ENCODE data around the gene CADPS.

The CADPS gene

GRCh38 chr3:62546266-62546665 lies 328.9 kb downstream of the CADPS start:
- H3K4me3 ChIP-seq (ENCODE audit: low read length), result no peak overlapping the region
- no peaks in the 10 kb centered on the region for H3K36me3 ChIP-seq (ENCODE audit: insufficient read depth, low read length)
- peaks cover 5% of the 10 kb centered on the region for H3K27me3 ChIP-seq (ENCODE audit: insufficient read depth, low read length)
- no peaks in the 10 kb centered on the region for H3K9me3 ChIP-seq (ENCODE audit: low read length)
- H3K4me1 ChIP-seq (ENCODE audit: insufficient read depth, low read length), result no peaks in the 10 kb centered on the region
- no peak overlapping the region for H2AFZ ChIP-seq (ENCODE audit: low read depth, low read length)

DNA sequence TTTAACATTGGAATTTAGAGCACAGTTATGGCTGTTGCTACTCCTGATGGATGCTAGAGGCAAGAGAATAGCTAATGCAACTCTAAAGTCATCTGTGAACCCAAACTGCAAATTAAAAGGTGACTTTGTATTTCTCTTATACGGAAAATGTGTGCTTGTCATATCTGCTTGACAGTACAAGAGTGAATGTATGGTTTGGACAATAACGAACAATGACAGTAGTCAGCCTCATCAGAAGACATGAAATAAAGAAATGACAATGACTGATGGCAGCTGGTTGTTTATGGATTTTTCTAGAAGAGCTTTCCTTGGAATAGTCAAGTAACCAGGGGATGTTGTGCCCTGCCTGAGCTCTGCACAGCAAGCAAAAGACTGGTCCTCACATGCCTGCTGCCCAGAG lies 333.0 kb downstream of the CADPS start:
- H3K9me3 ChIP-seq (ENCODE audit: low read length), result no peaks in the 10 kb centered on the region
- no peak overlapping the region for H3K4me3 ChIP-seq (ENCODE audit: low read length)
- H3K36me3 ChIP-seq (ENCODE audit: insufficient read depth, low read length), result no peaks in the 10 kb centered on the region
- no peaks in the 10 kb centered on the region for H3K4me1 ChIP-seq (ENCODE audit: insufficient read depth, low read length)
- H3K27me3 ChIP-seq (ENCODE audit: insufficient read depth, low read length), result peaks cover 16% of the 10 kb centered on the region
- no peak overlapping the region for H2AFZ ChIP-seq (ENCODE audit: low read depth, low read length)

DNA sequence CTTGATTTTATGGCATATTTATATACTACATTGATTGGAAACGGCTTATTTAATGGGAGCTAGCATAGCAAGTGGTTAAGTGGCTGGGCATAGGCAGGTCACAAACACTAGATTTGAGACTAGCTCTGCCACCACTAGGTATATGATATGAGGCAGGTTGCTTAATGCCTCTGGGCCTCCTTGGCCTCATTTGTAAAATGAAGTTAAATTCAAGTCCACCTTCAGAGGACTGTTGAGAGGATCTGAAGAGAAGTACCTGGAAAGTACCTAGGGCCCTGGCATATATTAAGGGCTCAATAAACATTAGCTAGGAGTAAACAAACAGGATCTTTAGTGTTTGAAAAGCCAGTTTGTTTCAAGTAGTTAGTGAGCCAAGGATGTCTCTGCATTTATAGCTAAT lies 335.5 kb downstream of the CADPS start:
- no peaks in the 10 kb centered on the region for H3K4me1 ChIP-seq (ENCODE audit: insufficient read depth, low read length)
- H3K4me3 ChIP-seq (ENCODE audit: low read length), result no peak overlapping the region
- no peak overlapping the region for H2AFZ ChIP-seq (ENCODE audit: low read depth, low read length)
- H3K27me3 ChIP-seq (ENCODE audit: insufficient read depth, low read length), result peaks cover 26% of the 10 kb centered on the region
- no peaks in the 10 kb centered on the region for H3K36me3 ChIP-seq (ENCODE audit: insufficient read depth, low read length)
- no peaks in the 10 kb centered on the region for H3K9me3 ChIP-seq (ENCODE audit: low read length)

- Histone ChIP-seq H3K27me3 (ENCODE audit: insufficient read depth, low read length) (peaks cover 28% of the 10 kb centered on the region), H3K4me3 (ENCODE audit: low read length) (no peak overlapping the region), H3K36me3 (ENCODE audit: insufficient read depth, low read length) (no peaks in the 10 kb centered on the region), H3K4me1 (ENCODE audit: insufficient read depth, low read length) (no peaks in the 10 kb centered on the region), H2AFZ (ENCODE audit: low read depth, low read length) (no peak overlapping the region), H3K9me3 (ENCODE audit: low read length) (no peaks in the 10 kb centered on the region)
These were observed 336.4 kb downstream of the CADPS start for GRCh38 chr3:62538691-62539356.

- no peaks in the 10 kb centered on the region for H3K4me1 ChIP-seq (ENCODE audit: insufficient read depth, low read length)
- H3K27me3 ChIP-seq (ENCODE audit: insufficient read depth, low read length), result peaks cover 24% of the 10 kb centered on the region
- H3K9me3 ChIP-seq (ENCODE audit: low read length), result no peaks in the 10 kb centered on the region
- no peaks in the 10 kb centered on the region for H3K36me3 ChIP-seq (ENCODE audit: insufficient read depth, low read length)
- no peak overlapping the region for H3K4me3 ChIP-seq (ENCODE audit: low read length)
- H2AFZ ChIP-seq (ENCODE audit: low read depth, low read length), result no peak overlapping the region
These were observed 340.9 kb downstream of the CADPS start for GRCh38 chr3:62534326-62534725.

DNA sequence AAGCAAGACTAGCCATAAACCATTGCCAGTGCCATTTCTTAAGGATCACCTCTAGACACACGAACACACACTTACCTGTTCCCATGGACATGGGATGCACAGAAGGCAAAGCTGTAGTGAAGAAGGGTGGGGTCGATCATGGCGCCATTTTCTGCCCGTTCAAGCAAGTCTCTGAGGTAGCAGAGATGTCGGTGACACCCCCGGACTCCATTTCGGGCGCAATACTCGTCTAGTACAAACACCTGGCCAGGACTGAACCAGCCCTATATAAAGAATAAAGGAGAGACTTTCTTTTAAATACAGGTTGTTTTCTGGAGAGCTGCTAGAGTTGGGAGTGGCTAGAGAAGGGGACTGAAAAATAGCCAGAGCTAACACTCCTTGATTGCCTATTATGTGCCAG lies 342.4 kb downstream of the CADPS start:
- Histone ChIP-seq H3K4me3 (ENCODE audit: low read length) (no peak overlapping the region), H3K4me1 (ENCODE audit: insufficient read depth, low read length) (no peaks in the 10 kb centered on the region), H3K36me3 (ENCODE audit: insufficient read depth, low read length) (no peaks in the 10 kb centered on the region), H2AFZ (ENCODE audit: low read depth, low read length) (no peak overlapping the region), H3K9me3 (ENCODE audit: low read length) (no peaks in the 10 kb centered on the region), H3K27me3 (ENCODE audit: insufficient read depth, low read length) (peaks cover 19% of the 10 kb centered on the region)

- Histone ChIP-seq H3K36me3 (ENCODE audit: insufficient read depth, low read length) (no peaks in the 10 kb centered on the region), H2AFZ (ENCODE audit: low read depth, low read length) (no peak overlapping the region), H3K27me3 (ENCODE audit: insufficient read depth, low read length) (peaks cover 15% of the 10 kb centered on the region), H3K4me3 (ENCODE audit: low read length) (no peak overlapping the region), H3K4me1 (ENCODE audit: insufficient read depth, low read length) (no peaks in the 10 kb centered on the region), H3K9me3 (ENCODE audit: low read length) (no peaks in the 10 kb centered on the region)
These were observed 343.2 kb downstream of the CADPS start for GRCh38 chr3:62531981-62532380.

- Histone ChIP-seq H3K4me1 (ENCODE audit: insufficient read depth, low read length) (no peaks in the 10 kb centered on the region), H2AFZ (ENCODE audit: low read depth, low read length) (no peak overlapping the region)
These were observed 343.7 kb downstream of the CADPS start for GRCh38 chr3:62531493-62531892.

DNA sequence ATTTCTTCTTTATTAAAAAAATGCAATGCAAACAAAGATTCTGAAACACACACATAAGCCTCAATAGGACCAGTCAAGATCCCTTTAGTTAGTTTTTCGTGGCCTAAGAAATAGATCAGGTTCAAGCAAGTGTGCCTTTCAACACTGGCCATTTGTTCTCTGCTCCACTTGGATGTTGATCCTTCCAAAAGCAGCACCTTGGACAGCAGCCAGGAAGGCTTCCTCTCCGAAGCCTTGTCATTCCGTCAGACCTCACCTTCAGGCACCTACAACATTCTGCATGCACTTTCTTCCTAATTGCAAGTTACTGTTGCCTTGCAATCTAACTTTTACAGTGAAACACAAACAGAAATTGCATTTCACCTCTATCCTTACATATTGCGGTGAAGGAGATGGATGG lies 346.0 kb downstream of the CADPS start:
- H3K27me3 ChIP-seq (ENCODE audit: insufficient read depth, low read length), result peaks cover 6% of the 10 kb centered on the region
- H2AFZ ChIP-seq (ENCODE audit: low read depth, low read length), result no peak overlapping the region
- H3K36me3 ChIP-seq (ENCODE audit: insufficient read depth, low read length), result no peaks in the 10 kb centered on the region
- H3K4me1 ChIP-seq (ENCODE audit: insufficient read depth, low read length), result no peaks in the 10 kb centered on the region
- H3K9me3 ChIP-seq (ENCODE audit: low read length), result no peaks in the 10 kb centered on the region
- H3K4me3 ChIP-seq (ENCODE audit: low read length), result no peak overlapping the region

More at GRCh38 chr3:62531493-62531892, 343.7 kb downstream of the CADPS start:
- no peaks in the 10 kb centered on the region for H3K36me3 ChIP-seq (ENCODE audit: insufficient read depth, low read length)
- H3K4me3 ChIP-seq (ENCODE audit: low read length), result no peak overlapping the region
- H3K9me3 ChIP-seq (ENCODE audit: low read length), result no peaks in the 10 kb centered on the region
- H3K27me3 ChIP-seq (ENCODE audit: insufficient read depth, low read length), result peaks cover 11% of the 10 kb centered on the region

DNA sequence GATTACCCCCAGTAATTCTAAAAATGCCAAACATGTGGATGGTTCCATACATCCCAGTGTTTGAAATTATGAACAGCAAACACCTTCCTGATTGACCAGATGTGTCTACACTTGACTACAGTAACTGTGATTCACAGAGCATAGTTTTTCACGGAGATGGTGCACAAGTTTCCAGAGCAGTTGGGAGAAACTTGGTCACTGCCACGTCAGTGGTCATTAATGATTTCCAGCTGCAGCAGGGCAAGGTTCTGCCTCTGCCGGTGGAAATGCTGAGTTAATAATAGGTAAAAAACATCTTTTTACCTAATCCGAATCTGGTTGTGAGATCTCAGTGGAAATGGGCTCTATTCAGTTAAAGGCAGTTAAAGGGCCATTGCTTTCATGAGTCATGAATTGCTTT lies 347.7 kb downstream of the CADPS start:
- H3K4me1 ChIP-seq (ENCODE audit: insufficient read depth, low read length), result no peaks in the 10 kb centered on the region
- no peak overlapping the region for H3K4me3 ChIP-seq (ENCODE audit: low read length)
- H3K9me3 ChIP-seq (ENCODE audit: low read length), result no peaks in the 10 kb centered on the region
- H3K27me3 ChIP-seq (ENCODE audit: insufficient read depth, low read length), result peaks cover under 1% of the 10 kb centered on the region
- no peak overlapping the region for H2AFZ ChIP-seq (ENCODE audit: low read depth, low read length)
- H3K36me3 ChIP-seq (ENCODE audit: insufficient read depth, low read length), result no peaks in the 10 kb centered on the region

DNA sequence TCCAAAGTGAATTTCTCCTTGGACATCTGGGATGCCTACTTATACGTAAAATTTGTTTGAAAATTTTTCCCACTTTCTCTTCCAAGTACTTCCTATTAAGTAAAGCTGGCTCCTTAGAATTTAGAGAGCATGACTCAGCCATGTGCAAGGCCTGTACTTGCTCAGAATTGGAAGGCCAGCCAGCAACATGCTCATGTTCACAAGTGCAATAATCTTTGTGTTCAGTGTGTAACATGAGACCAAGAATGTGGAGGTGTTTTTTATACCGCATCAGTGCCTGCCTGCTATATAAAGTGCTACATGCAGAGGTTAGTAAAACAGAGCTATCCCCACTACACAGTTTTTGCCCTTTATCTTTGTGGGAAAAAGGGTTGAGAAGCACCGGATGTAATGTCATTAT lies 349.9 kb downstream of the CADPS start:
- Histone ChIP-seq H3K9me3 (ENCODE audit: low read length) (no peaks in the 10 kb centered on the region), H3K4me1 (ENCODE audit: insufficient read depth, low read length) (no peaks in the 10 kb centered on the region), H2AFZ (ENCODE audit: low read depth, low read length) (no peak overlapping the region), H3K4me3 (ENCODE audit: low read length) (no peak overlapping the region), H3K36me3 (ENCODE audit: insufficient read depth, low read length) (no peaks in the 10 kb centered on the region), H3K27me3 (ENCODE audit: insufficient read depth, low read length) (peaks cover 3% of the 10 kb centered on the region)

DNA sequence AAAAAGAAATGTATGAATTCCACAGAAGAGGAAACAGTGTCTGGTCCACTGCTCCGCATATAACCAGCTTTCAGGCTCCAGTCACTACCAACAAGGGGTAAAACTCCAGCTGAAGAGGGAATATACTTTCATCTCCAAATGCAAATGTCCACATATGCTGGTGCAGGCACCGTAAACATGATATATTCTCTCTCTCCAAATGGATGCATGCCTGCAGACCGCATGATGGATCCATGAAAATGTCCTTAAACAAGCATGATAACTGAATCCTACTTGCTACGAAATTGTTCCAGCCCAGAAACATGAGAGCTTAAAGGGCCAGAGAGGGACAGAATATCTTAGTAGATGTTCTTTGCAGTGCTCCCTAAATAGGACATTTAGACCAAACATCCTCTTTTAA lies 351.5 kb downstream of the CADPS start:
- no peaks in the 10 kb centered on the region for H3K36me3 ChIP-seq (ENCODE audit: insufficient read depth, low read length)
- H3K27me3 ChIP-seq (ENCODE audit: insufficient read depth, low read length), result peaks cover 7% of the 10 kb centered on the region
- H3K9me3 ChIP-seq (ENCODE audit: low read length), result no peaks in the 10 kb centered on the region
- H3K4me3 ChIP-seq (ENCODE audit: low read length), result no peak overlapping the region
- no peak overlapping the region for H2AFZ ChIP-seq (ENCODE audit: low read depth, low read length)
- H3K4me1 ChIP-seq (ENCODE audit: insufficient read depth, low read length), result no peaks in the 10 kb centered on the region

DNA sequence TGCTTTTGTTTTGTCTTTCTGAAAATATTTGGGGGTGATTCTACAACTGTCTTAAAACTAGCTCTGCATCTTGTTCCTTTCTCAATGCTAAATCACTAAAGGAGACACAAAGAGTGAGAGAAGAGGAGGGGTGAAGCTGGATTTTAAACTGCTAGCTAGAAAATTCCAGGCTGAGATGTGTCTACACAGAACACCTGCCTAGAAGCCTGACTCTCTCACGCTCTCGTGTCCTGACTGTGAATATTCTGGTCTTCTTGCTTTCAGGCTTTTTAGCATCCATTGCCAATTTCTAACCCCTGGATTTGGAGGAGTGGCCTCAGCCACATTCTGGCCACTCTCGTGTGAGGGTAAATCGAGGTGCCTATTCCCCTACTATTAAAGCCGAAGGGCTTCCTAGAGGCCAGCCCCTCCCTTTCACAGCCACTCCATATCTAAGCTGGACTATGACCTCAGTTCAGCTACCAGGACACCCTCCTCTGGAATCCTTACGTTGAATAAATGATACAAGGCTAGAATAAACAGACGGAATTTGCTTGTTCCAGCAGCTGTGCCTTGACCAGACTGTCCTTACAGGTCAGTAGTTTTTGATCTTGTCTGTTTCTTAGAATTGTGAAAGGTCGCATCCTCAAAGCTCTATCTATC lies 353.6 kb downstream of the CADPS start:
- Histone ChIP-seq H3K4me3 (ENCODE audit: low read length) (no peak overlapping the region), H3K27me3 (ENCODE audit: insufficient read depth, low read length) (peaks cover 9% of the 10 kb centered on the region), H3K4me1 (ENCODE audit: insufficient read depth, low read length) (no peaks in the 10 kb centered on the region), H3K9me3 (ENCODE audit: low read length) (no peaks in the 10 kb centered on the region), H2AFZ (ENCODE audit: low read depth, low read length) (no peak overlapping the region), H3K36me3 (ENCODE audit: insufficient read depth, low read length) (no peaks in the 10 kb centered on the region)

- Histone ChIP-seq H3K36me3 (ENCODE audit: insufficient read depth, low read length) (no peaks in the 10 kb centered on the region), H3K4me1 (ENCODE audit: insufficient read depth, low read length) (no peaks in the 10 kb centered on the region), H3K4me3 (ENCODE audit: low read length) (no peak overlapping the region), H3K27me3 (ENCODE audit: insufficient read depth, low read length) (peaks cover 9% of the 10 kb centered on the region), H3K9me3 (ENCODE audit: low read length) (no peaks in the 10 kb centered on the region), H2AFZ (ENCODE audit: low read depth, low read length) (no peak overlapping the region)
These were observed 371.7 kb downstream of the CADPS start for GRCh38 chr3:62503516-62503915.

Data from neuron (in vitro differentiated cells).